SK-MEL-5 (cell line): ENCODE results near the gene LIMCH1. TPM values are rescaled to one million over a fixed set of nuclear protein-coding genes. Genes with fewer than 3 reads are reported as not detected.
"Not testable (repeated sequence)": the region's sequence is repeated elsewhere in the genome, so short reads cannot be mapped to it uniquely, and the experiment has no call there.

Source experiments
- DNase-seq: peaks from one replicate; pipeline ENCODE4 v3.0.0-alpha.2; 2016; ENCODE audit warnings: low read depth, low spot score
- in situ Hi-C: cut with HindIII; loops from 2 replicates; pipeline ENCODE4 v1.10.0; 2016; ENCODE audit warnings: low sequenced_read_pairs, high pct_unique_total_duplicates, low pct_unique_long_range_greater_than_20kb
- total RNA-seq: library from RNA; depleted of rRNA; stranded (reverse); fragments of >200 nt; shearing (Covaris generic); gene quantifications from 2 replicates; pipeline ENCODE4 v1.2.3, GENCODE V29; 2014

Gene LIMCH1
- total RNA-seq, 1 experiment from 2014 or later: 15.8 TPM

- DNase-seq: no peak
- in situ Hi-C loops: no loop called here
Measured at GRCh38 chr4:41670982-41671381, 133.0 kb downstream of the LIMCH1 start.

GRCh38 chr4:41678086-41678816 lies 140.3 kb downstream of the LIMCH1 start:
- DNase-seq: no peak
- in situ Hi-C loops: no loop called here

- in situ Hi-C loops: no loop called here
- peak; percentile 77 for DNase-seq
Measured at GRCh38 chr4:41678951-41679350, 141.0 kb downstream of the LIMCH1 start.

- no peak for DNase-seq
- in situ Hi-C loops: no loop called here
Measured at GRCh38 chr4:41679991-41680390, 142.0 kb downstream of the LIMCH1 start.

DNA sequence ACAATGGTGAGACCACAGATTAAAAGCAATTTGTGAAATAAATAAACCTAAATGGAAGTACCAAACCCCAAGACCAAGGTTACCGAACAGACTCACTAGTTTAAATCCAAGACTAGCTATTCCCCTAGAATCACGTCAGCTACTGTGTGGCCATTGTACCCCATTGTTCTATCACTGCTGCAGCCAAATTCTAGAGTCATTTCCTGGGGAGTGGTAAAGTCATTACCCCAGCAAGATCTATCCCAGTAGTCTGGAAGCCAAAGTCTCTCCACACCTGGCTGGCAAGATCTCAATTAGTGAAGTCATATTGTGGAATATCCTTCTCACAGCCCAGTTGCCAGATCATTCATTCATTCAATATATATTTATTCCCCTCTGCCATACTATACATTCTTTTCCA lies 143.1 kb downstream of the LIMCH1 start:
- DNase-seq: no peak
- in situ Hi-C loops: no loop called here

- no peak for DNase-seq
- in situ Hi-C loops: no loop called here
Measured at GRCh38 chr4:41683326-41683725, 145.4 kb downstream of the LIMCH1 start.

- in situ Hi-C loops: no loop called here
- DNase-seq: no peak
Measured at GRCh38 chr4:41686893-41687292, 148.9 kb downstream of the LIMCH1 start.

GRCh38 chr4:41687971-41688370 lies 150.0 kb downstream of the LIMCH1 start:
- DNase-seq: no peak
- in situ Hi-C loops: no loop called here

GRCh38 chr4:41692717-41693345 lies 154.9 kb downstream of the LIMCH1 start:
- peak; percentile 70 for DNase-seq
- in situ Hi-C loops: no loop called here

- peak; percentile 76 for DNase-seq
- in situ Hi-C loops: no loop called here
Measured at GRCh38 chr4:41693629-41694028, 155.7 kb downstream of the LIMCH1 start.

- peak; percentile 90 for DNase-seq
- in situ Hi-C loops: no loop called here
Measured at GRCh38 chr4:41696131-41696530, 158.2 kb downstream of the LIMCH1 start.

GRCh38 chr4:41696763-41697162 lies 158.8 kb downstream of the LIMCH1 start:
- no peak for DNase-seq
- in situ Hi-C loops: no loop called here

GRCh38 chr4:41701983-41702382 lies 164.0 kb downstream of the LIMCH1 start:
- in situ Hi-C loops: no loop called here
- DNase-seq: no peak

DNA sequence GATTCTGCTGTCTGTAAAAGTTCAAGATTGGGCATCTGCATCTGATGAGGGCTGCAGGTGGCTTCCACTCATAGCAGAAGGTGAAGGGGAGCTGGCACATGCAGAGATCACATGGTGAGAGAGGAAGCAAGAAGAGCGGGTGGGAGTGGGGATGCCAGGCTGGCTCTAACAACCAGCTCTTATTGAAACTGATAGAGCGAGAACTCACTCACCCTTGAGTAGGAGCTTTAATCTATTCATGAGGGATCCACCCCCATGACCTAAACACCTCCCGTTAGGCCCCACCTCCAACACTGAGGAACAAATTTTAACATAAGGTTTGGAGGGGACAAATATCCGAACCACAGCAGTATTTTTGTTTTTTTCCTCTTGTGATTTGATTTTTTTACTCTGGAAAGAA lies 164.8 kb downstream of the LIMCH1 start:
- in situ Hi-C loops: no loop called here
- DNase-seq: no peak

GRCh38 chr4:41703785-41704184 lies 165.8 kb downstream of the LIMCH1 start:
- in situ Hi-C loops: no loop called here
- no peak for DNase-seq

DNA sequence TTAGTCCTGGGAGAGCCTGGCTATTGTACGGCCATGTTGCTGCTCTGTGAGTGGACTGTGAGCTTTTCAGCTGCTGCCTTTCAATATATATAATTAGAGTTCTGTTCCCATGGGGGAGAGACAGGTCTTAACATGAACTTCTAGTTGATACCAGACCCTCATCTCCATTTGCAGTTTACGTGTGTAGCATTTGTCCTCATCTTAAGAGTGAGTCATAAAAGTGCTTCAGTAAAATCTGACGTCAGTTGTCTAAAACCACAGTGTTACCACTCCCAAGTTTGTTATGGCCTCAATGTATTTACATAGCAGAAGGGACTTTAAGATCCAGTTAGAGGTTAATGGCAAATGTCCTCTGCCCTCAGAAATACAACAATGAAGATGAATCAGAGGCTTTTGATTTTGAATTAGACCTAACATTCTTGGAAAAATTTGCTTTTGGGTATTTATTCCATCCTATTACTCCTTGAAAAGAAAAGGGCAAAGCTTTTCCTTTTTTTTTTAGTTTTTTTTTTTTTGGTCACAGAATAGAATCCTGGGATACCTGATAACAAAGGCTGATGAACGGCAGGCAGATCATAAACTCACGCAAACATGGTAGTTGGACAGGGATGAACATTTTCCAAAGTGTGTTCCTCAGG lies 172.0 kb downstream of the LIMCH1 start:
- in situ Hi-C loops: no loop called here
- DNase-seq: peak; percentile 19

DNA sequence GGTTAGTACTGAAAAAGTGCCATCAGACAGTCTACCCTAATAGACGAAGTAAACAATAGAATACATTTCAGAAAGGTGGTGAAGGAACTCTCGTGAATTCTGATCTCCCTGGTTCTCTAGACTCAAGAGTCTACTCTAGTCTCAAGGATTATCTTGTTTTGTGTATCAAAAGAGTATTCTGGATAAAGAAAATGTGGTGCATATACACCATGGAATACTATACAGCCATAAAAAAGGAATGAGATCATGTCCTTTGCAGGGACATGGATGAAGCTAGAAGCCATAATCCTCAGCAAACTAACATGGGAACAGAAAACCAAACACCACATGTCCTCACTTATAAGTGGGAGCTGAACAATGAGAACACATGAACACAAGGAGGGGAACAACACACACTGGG lies 173.7 kb downstream of the LIMCH1 start:
- in situ Hi-C loops: not testable (repeated sequence)

GRCh38 chr4:41712425-41712824 lies 174.5 kb downstream of the LIMCH1 start:
- DNase-seq: no peak
- in situ Hi-C loops: no loop called here

More for the DNA sequence above, 173.7 kb downstream of the LIMCH1 start:
- not testable (repeated sequence) for DNase-seq

DNA sequence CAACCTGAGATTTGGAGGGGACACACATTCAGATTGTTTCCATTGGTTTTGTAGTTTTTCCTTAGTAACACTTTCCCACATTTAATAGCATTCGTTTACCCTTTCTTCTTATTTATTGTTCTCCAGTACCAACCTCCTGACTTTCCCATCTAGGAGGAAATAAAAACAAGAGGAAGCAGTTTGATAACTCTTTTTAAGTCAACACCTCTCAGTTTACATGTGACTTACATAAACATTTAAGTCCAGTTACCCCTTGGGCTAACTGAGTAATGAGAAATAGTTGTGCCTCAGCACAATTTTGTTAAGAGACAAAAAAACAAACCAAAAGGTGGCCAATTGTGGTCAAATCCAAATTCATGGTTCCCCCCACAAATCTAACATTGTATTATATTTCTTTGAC lies 175.8 kb downstream of the LIMCH1 start:
- in situ Hi-C loops: no loop called here
- DNase-seq: no peak
